Measurements from ENCODE around the gene PCSK2. TPM values are rescaled to one million over a fixed set of nuclear protein-coding genes. Genes with fewer than 3 reads are reported as not detected.

The PCSK2 gene
- total RNA-seq, 2 experiments from 2014 or later, result not detected

DNA sequence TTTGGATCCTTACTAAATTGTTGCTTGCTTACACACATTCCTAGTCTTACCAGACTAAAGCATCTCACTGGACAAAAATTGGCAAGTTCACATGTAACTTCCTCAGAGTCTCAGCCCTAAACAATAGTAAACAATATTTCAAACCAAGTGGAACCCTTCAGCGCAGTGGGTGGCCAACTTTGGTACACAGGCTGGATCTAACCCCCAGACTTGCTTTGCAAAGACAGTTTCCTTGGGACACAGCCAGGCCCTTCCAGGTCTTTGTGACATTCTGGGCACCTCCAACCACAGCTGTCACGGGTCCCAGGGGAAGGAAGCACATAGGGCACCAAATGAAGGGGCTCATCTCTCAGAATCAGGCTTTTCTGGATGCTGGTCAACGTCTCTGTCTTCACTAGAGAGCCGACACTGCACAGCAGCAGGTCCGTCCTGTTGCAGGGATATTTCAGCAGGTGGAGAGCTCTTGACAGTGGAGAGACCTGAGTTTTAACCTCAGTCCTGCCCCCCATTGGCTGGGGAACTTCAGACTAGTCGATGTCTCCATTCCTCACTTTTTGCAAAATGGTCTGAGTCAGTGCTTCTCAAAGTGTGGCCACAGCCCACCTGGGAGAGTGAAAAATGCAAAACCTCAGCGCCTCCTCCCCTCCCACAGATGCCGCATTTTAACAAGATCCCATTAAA, 212.9 kb downstream of the PCSK2 start:
- POLR2A ChIA-PET, result no interaction called here
- CTCF ChIA-PET, result no interaction called here

DNA sequence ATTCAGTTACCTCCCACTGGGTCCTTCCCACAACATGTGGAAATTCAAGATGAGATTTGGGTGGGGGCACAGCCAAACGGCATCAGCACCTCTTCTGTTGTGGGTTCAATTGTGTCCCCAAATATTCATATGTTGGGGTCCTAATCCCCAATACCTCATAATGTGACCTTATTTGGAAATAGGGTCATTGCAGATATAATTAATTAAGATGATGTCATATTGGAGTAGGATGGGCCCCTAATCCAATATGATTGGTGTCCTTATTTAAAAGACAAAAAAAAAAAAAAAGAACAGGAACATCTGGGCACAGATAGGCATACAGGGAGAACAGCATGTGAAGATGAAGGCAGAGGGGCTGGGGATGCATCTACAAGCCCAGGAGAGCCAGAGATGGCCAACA, 214.9 kb downstream of the PCSK2 start:
- POLR2A ChIA-PET, result no interaction called here
- CTCF ChIA-PET, result interaction anchor here (1.1 kb wide), 1 partner anchor 11 kb away, joined by 4 read pairs; no protein-coding TSS in a partner anchor

DNA sequence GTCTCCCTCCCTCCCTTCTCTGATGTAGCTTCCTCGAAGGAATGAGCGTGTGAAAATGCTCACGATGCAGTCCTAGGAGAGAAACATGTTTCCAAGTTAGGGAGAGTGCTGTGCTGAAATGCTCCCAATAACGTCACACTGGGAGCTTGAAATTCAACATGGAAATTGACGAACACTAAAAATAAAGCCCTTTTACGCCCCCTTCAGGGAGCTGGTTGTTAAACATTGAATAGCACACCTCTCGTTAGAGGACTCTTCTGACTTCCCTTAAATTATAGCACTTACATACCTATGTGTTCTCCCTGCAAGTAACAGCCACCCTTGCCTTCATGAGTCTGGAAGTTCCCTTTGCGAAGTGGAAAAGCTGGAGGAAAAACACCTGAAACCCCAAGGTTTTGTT, 215.7 kb downstream of the PCSK2 start:
- CTCF ChIA-PET, result interaction anchor here (1.1 kb wide), 1 partner anchor 12 kb away, joined by 4 read pairs; no protein-coding TSS in a partner anchor
- POLR2A ChIA-PET, result no interaction called here

DNA sequence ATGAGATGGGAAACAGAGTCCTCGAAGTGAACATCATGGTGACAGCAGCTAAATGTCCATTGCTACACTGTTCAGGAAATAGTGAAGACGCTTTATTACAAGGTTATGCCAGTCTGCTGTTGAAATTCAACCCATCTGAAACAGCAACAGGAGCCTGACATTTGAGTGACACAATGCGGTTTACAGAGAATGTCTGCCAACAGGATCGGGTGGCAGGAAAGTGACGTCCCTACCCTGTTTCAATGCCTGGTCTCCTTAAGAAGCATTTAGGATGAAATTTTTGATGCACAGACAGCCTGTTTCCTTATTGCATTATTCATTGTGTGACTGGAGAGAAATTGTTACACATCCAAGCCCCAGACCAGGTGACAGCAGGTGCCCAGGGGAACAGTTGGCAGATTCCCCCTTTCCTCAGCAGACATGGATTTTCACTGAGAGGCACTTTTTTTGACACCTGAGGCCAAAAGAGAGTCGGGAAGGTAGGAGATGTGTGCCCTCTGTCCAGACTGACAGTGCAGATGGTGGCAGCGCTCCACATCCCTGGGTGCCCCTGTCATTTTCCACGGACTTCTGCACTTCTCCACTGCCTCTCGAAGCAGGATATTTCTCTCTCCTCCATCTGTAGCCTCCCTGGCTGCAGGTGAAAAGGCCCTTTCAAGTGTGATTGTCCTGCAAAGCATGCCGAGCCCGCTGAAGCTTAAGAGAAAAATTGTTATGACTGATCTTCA, 216.5 kb downstream of the PCSK2 start:
- ChIA-PET POLR2A (no interaction called here), CTCF (no interaction called here)

DNA sequence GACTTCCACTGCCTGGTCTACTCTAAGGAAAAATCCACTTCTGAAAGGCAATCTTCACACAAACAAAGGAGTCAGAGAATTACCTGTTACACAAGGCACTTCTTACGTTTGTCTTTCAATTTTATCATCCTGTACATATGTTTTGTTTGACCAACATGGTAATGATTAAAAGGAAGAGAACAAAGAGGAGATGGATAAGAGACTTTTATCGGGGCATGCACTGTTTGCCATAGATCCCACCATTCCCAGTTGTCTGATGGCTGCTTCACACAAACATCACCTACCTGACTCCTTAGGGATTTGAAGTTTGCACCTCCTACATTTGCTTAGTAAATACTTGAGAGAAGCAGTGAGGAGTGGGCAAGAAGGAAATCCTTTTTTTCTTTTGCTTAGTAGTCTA, 217.3 kb downstream of the PCSK2 start:
- POLR2A ChIA-PET, result no interaction called here
- CTCF ChIA-PET, result no interaction called here

DNA sequence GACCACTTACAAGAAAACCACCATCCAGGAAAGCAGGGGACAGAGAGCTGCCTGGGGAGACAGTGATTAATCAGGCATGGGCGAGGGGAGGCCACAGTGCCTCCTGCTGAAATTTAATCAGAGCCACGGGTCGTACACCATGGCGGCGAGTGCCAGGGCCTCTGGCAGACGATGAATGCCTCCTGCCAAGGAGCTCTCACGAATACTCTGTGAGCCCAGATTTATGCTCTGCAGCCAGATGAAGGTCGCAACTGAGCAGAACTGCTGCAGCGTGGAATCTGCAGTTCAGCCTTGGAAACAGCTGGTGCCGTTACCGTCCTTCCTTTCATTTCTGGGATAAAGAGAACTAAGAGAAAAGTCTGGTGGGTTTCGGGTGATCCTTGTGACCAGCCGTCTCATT, 218.7 kb downstream of the PCSK2 start:
- ChIA-PET POLR2A (no interaction called here), CTCF (no interaction called here)

DNA sequence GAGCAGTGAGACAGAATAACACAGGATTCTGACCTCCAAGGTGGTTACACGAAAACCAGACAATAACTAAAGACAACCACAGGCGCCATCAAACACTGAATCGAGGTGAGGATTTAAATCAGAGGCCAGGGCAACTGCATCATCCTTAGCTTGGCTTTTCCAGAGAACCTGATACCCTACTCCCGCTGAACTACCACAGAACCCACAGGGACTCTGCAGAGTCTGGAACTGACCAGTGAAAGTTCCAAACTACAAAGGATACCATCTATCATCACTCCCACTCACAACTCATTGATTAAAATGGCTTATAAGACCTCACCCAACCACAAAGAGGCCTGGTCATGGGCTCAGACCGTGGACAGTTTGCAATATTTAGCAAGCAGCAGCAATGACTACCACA, 219.3 kb downstream of the PCSK2 start:
- POLR2A ChIA-PET, result no interaction called here
- CTCF ChIA-PET, result interaction anchor here (0.7 kb wide), 1 partner anchor 15 kb away, joined by 3 read pairs; no protein-coding TSS in a partner anchor

DNA sequence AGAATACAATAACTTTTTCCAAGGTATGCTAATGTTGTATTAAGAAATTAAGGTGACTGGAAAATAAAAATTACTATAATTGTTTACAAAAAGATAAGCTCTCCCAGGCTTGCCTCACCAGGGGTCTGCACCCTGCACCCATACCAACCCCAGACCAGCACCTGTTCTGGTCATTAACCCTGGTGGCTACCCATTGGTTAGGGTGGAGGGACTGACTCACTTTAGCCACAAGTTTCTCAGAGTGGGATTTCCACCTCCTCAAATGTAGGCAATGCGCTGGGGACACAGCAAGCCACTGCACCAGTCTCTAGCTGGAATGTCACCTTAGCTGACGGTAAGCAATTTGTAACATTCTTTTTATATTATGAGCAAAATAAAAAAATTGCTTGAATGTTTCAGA, 221.2 kb downstream of the PCSK2 start:
- CTCF ChIA-PET, result interaction anchor here (0.7 kb wide), 1 partner anchor 644 kb away, joined by 3 read pairs; no protein-coding TSS in a partner anchor
- POLR2A ChIA-PET, result no interaction called here

DNA sequence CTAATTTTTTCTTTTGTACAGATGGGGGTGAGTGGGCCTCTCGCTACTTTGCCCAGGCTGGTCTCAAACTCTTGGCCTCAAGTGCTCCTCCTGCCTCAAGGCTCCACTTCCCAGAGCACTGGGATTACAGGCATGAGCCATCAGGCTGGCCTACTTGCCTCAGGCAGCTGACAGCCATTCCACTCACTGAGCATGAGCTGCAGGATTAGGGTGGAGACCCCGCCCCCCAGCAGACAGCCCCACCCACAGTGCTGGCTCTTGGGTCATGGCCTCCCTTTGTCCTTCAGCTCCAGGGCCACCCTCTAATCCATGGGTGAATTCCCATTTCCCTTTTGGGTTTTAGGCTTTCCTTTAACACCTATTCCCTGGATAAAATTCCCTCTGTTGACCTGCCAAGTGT, 222.2 kb downstream of the PCSK2 start:
- ChIA-PET POLR2A (no interaction called here), CTCF (interaction anchor here (0.6 kb wide), 1 partner anchor 538 kb away, joined by 3 read pairs; no protein-coding TSS in a partner anchor)

DNA sequence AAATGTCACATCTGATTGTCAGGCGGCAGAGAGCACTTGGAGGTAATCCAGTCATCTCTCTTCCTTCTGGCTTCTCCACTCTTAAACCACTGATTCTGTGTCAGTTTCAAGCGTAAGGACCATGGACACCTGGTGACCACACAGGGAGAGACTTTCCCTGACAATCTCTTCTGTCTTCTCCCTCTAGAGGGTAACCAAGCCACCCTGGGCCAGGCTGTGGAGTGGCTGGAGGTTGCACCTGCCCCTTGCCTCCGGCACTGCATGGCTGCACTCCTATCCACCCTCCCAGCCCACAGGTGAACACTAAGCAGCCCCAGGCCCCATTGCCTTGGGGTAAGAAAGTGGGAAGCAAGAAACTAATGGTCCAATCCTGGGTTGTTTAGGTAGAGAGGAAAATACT, 225.6 kb downstream of the PCSK2 start:
- POLR2A ChIA-PET, result no interaction called here
- CTCF ChIA-PET, result no interaction called here

DNA sequence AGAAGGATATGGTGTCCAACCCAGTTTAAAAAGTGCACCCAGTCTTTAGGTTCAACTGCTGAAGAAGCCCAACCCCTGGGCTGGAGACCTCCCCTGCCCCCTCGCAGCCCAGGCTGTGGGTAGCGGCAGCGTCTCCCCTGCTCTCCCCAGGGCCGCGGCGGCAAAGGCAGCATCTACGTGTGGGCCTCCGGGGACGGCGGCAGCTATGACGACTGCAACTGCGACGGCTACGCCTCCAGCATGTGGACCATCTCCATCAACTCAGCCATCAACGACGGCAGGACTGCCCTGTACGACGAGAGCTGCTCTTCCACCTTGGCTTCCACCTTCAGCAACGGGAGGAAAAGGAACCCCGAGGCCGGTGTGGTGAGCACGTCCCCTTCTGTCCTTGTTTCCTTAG, 226.8 kb downstream of the PCSK2 start:
- ChIA-PET CTCF (no interaction called here), POLR2A (no interaction called here)

DNA sequence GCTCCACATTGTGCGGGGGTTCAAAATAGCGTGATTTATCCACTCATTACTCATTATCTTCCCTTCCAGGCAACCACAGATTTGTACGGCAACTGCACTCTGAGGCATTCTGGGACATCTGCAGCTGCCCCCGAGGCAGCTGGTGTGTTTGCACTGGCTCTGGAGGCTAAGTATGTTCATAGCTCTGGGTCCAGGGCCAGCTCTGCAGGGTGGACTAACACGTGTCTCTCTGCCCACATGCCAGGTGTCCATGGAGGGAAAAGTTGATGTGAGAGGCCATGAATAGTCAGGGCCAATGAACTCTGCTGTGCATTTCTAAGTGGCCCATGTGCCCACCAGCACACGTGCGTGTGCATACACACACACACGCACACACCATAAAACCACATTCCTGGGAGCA, 229.4 kb downstream of the PCSK2 start:
- ChIA-PET POLR2A (no interaction called here), CTCF (no interaction called here)

DNA sequence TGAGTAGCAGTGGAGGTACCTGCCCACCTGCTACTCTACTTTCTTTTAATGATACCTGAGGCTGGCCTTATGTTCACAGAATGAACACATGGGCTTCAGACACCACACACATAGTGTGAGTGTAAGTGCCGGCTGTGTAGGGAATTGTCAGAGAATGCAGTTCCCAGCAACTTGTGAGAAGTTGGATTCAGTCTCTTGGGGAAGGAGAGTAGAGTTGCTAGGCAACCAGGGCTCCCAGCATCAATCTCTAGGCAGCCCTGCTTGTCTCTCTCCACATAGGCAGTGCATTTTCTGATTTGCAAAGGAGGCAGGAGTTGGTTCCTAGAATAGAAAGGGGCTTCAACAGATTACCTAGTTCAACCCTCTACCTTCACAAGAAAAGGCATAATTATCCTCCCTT, 230.2 kb downstream of the PCSK2 start:
- ChIA-PET POLR2A (no interaction called here), CTCF (no interaction called here)

DNA sequence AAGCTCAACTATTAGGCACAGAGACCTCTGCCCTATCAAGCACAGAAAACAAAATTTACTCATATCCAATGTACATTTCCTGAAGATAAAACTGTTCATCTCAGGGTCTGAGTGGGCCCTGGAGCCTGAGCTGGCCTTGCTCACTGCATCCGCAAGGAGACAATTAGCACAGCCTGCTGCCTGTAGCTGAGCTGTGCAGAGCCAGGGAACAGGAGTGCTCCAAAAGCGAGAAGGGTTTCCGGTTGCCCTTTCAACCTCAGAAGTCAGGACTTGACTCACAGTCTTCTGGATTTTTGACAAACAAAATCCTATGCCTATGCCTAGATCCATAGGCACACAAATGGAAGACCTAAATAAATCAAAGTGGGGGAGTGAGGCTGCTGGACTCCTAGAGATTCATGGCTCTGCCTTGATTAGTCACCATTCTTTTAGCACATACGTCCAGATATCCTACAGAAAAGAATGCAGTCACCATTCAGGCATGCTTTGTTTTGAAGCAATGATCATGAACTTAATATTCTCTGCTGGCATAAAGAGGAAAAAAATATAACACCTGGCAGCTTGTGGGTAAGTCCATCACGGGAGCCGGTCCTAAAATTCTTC, 230.8 kb downstream of the PCSK2 start:
- CTCF ChIA-PET, result no interaction called here
- POLR2A ChIA-PET, result no interaction called here

DNA sequence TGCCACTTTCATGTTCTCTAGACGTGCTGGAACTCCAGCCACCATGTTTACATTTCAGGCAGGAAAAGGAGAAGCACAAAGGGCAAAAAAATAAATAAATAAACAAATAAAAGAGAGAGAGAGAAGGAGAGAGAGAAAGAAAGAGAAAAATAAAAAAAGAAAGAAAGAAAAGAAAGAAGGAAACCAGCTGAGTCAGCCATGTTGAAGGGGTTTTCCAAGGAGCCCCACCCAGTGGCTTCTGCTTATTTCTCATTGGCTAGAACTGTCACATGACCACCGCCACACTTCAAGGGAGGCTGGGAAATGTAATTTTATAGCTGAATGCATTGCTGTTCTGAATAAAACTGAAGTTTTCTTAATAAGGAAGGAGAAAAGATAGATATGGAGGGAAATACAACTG, 233.3 kb downstream of the PCSK2 start:
- ChIA-PET CTCF (no interaction called here), POLR2A (no interaction called here)

DNA sequence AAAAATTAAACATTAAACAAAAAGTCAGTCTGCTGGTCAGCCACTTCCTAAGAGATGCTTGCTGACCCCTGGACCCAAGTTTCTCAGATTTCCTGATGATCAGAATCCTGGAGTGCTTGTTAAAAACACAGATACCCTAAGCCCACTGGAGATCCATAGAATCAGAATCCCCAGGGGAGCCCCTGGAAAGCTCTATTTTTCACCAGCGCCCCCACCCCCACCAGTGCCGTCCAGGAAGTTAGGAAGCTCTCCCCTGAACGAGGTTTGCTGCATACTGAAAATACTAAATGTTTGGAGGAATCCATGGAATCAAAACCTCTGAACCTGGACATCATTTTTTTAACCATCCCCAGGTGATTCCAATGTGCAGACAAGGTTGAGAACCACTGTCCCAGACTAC, 235.1 kb downstream of the PCSK2 start:
- POLR2A ChIA-PET, result no interaction called here
- CTCF ChIA-PET, result no interaction called here

DNA sequence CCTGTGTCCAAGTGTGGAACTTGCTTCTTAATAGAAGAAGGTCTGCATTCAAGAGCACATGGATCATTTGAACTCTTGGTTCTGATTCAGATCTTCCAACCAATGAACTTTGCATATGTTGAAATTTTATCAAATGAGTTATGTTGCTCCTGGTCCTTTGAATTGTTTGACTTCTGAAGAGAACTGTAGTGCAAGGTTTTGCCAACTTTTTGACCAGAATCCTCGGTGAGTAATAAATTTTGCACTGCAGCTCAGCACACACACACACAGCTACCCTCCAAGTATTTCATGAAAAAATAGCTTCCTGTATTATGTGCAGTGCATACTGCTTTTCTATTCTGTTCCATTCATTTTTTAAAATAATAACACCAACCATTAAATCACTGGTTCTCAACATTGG, 236.9 kb downstream of the PCSK2 start:
- CTCF ChIA-PET, result no interaction called here
- POLR2A ChIA-PET, result no interaction called here

DNA sequence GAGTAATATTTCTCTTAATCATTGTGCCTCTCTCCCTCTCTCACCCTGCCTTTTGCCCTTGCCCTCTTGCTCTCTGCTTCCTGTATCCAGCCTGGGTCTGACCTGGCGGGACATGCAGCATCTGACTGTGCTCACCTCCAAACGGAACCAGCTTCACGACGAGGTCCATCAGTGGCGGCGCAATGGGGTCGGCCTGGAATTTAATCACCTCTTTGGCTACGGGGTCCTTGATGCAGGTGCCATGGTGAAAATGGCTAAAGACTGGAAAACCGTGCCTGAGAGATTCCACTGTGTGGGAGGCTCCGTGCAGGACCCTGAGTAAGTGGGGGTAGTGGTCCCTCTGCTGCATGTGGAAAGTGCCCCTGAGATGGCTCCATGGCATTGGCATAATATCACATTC, 238.4 kb downstream of the PCSK2 start:
- ChIA-PET CTCF (no interaction called here), POLR2A (no interaction called here)

DNA sequence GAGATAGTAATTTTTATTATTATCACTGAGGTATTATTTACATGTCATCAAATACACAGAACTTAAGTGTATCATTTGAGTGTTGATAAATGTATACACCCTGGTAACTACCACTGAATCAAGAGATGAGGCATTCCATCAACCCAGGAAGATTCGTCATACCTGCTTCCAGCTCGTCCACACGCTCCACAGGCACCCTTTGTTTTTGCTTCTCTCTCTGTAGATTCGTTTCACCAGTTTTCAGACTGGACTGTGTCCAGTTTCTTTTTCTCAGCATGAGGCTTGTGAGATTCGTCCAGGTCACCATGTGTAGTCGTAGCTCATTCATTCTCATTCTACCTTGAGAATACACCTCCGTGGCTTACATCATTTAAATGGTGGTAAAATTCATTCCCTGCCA, 239.8 kb downstream of the PCSK2 start:
- POLR2A ChIA-PET, result no interaction called here
- CTCF ChIA-PET, result no interaction called here

DNA sequence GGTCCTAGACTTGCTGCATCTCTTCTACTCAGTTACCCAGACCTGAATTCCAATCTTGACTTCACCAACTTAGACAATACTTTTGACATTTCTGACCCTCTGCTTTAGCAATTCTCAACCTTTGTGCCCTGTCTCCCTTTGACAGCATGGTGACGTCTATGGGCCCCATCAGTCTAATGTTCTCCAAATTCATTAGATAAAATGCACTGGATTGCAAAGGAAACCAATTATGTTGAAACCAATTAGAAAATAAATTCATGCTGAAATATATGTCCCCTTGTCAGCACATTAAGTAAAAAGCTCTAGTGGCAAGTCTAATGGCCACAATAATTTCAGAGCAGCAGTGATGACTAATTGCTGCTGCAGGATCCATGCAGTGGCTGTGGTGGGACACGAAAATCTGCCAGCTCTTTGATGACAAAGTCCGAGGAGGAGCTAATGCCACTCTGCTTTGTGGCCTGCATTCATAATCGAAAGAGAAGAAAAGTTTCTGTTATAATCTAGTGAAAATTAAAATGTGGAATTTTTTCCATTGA, 240.3 kb downstream of the PCSK2 start:
- POLR2A ChIA-PET, result no interaction called here
- CTCF ChIA-PET, result no interaction called here

Data from activated CD8-positive, alpha-beta memory T cell treated with anti-CD3 and anti-CD28 coated beads for 36 hours (primary cell).